WTC11 (cell line): ENCODE results near the gene USP49. TPM values are rescaled to one million over a fixed set of nuclear protein-coding genes. Genes with fewer than 3 reads are reported as not detected.

ENCODE experiments used
- ATAC-seq: fragments of 200-7000 bp; cut with Tn5 transposase; 2 replicates; pipeline ENCODE4 v1.10.0; 2021; ENCODE audit warnings: mild to moderate bottlenecking, moderate library complexity
- CTCF ChIA-PET: fragments of 300-600 bp; sonication (Branson Sonifier 250); formaldehyde crosslinking; loops from one replicate; lab custom pipeline; 2021; ENCODE audit warnings: antibody characterized with exemption; lab: Charles Lee
- POLR2A ChIA-PET: fragments of 350-600 bp; sonication (Branson Sonifier 250); formaldehyde crosslinking; loops from one replicate; lab custom pipeline; 2021; ENCODE audit warnings: antibody characterized with exemption; lab: Charles Lee
- DNase-seq: peaks from one replicate; pipeline ENCODE4 v3.0.0; 2021; ENCODE audit warnings: low spot score
- H3K27ac Mint-ChIP-seq: 2 replicates; pipeline ENCODE4 v1.8.0; 2021; ENCODE audit warnings: mixed read lengths
- H3K27me3 Mint-ChIP-seq: 2 replicates; pipeline ENCODE4 v1.8.0; 2021; ENCODE audit warnings: low read depth, mild to moderate bottlenecking, moderate library complexity, mixed read lengths
- H3K36me3 Mint-ChIP-seq: 2 replicates; pipeline ENCODE4 v1.8.0; 2021; ENCODE audit warnings: mixed read lengths
- H3K4me1 Mint-ChIP-seq: 2 replicates; pipeline ENCODE4 v1.8.0; 2022; ENCODE audit warnings: mixed read lengths
- H3K4me3 Mint-ChIP-seq: 2 replicates; pipeline ENCODE4 v1.8.0; 2021; ENCODE audit warnings: mild to moderate bottlenecking, moderate library complexity, mixed read lengths
- H3K9me3 Mint-ChIP-seq: 2 replicates; pipeline ENCODE4 v1.8.0; 2021; ENCODE audit warnings: mixed read lengths
- FOXJ3 ChIP-seq: sonication (generic); formaldehyde crosslinking; IDR thresholded peaks from 2 replicates; pipeline ENCODE4 v1.9.0; 2021; ENCODE audit warnings: missing genetic modification reagents, mild to moderate bottlenecking, borderline replicate concordance
- FOXP1 ChIP-seq: sonication (generic); formaldehyde crosslinking; IDR thresholded peaks from 2 replicates; pipeline ENCODE4 v1.8.0; 2022; ENCODE audit warnings: missing genetic modification reagents, mild to moderate bottlenecking, moderate library complexity, borderline replicate concordance
- GABPB1 ChIP-seq: sonication (generic); formaldehyde crosslinking; IDR thresholded peaks from 2 replicates; pipeline ENCODE4 v1.8.1; 2023; ENCODE audit warnings: mild to moderate bottlenecking, missing genetic modification reagents
- NFATC4 ChIP-seq: fragments of 250-450 bp; sonication (Bioruptor Pico); IDR thresholded peaks from 2 replicates; pipeline ENCODE4 v1.9.0; 2021; ENCODE audit warnings: mild to moderate bottlenecking
- SMAD3 ChIP-seq: sonication (generic); formaldehyde crosslinking; IDR thresholded peaks from 2 replicates; pipeline ENCODE4 v1.8.0; 2022; ENCODE audit warnings: missing genetic modification reagents, mild to moderate bottlenecking, borderline replicate concordance
- STAT6 ChIP-seq: sonication (generic); formaldehyde crosslinking; conservative IDR thresholded peaks from 2 replicates; pipeline ENCODE4 v1.8.1; 2023; ENCODE audit warnings: mild to moderate bottlenecking, low read depth, missing genetic modification reagents, moderate library complexity
- ZNF121 ChIP-seq: sonication (generic); formaldehyde crosslinking; IDR thresholded peaks from 2 replicates; pipeline ENCODE4 v1.8.0; 2023; ENCODE audit warnings: missing genetic modification reagents
- ZNF281 ChIP-seq: sonication (generic); formaldehyde crosslinking; IDR thresholded peaks from 2 replicates; pipeline ENCODE4 v1.8.0; 2023; ENCODE audit warnings: mild to moderate bottlenecking, missing genetic modification reagents
- ZNF317 ChIP-seq: sonication (generic); formaldehyde crosslinking; IDR thresholded peaks from 2 replicates; pipeline ENCODE4 v1.8.1; 2023; ENCODE audit warnings: low read depth, mild to moderate bottlenecking, moderate library complexity, missing genetic modification reagents, borderline replicate concordance
- ZNF416 ChIP-seq: fragments of 250-450 bp; sonication (Bioruptor Pico); IDR thresholded peaks from 2 replicates; pipeline ENCODE4 v1.9.0; 2021; ENCODE audit warnings: mild to moderate bottlenecking, inconsistent platforms
- ZNF423 ChIP-seq: fragments of 250-450 bp; sonication (Bioruptor Pico); IDR thresholded peaks from 2 replicates; pipeline ENCODE4 v2.1.2; 2022; ENCODE audit warnings: mild to moderate bottlenecking, moderate library complexity
- ZNF425 ChIP-seq: fragments of 250-450 bp; sonication (Bioruptor Pico); conservative IDR thresholded peaks from 2 replicates; pipeline ENCODE4 v1.9.0; 2021; ENCODE audit warnings: mild to moderate bottlenecking
- ZNF512 ChIP-seq: sonication (generic); formaldehyde crosslinking; IDR thresholded peaks from 2 replicates; pipeline ENCODE4 v1.8.1; 2022; ENCODE audit warnings: missing genetic modification reagents, borderline replicate concordance
- ZNF532 ChIP-seq: fragments of 250-450 bp; sonication (Bioruptor Pico); IDR thresholded peaks from 2 replicates; pipeline ENCODE4 v1.9.0; 2021; ENCODE audit warnings: mild to moderate bottlenecking, borderline replicate concordance
- total RNA-seq: library from RNA; stranded (reverse); gene quantifications from 3 replicates; pipeline ENCODE4 v1.2.3, GENCODE V29; 2021

The USP49 gene
- total RNA-seq, 1 experiment from 2014 or later = 18.4 TPM

- ChIA-PET CTCF (no interaction called here), POLR2A (no interaction called here)
- Mint-ChIP-seq H3K9me3 (no peaks in the 10 kb centered on the region), H3K27me3 (no peaks in the 10 kb centered on the region), H3K27ac (no peak overlapping the region), H3K36me3 (peaks cover 19% of the 10 kb centered on the region), H3K4me1 (peaks cover 4% of the 10 kb centered on the region), H3K4me3 (no peak overlapping the region)
- ATAC-seq = no peak
- DNase-seq = no peak
- TF ChIP-seq FOXP1 (CRISPR knock-in tag) = no peak
- TF ChIP-seq ZNF532 (CRISPR knock-in tag) = no peak
- TF ChIP-seq ZNF512 (CRISPR knock-in tag) = no peak
- no peak for TF ChIP-seq NFATC4 (CRISPR knock-in tag)
- no peak for TF ChIP-seq ZNF317 (CRISPR knock-in tag)
- TF ChIP-seq ZNF425 (CRISPR knock-in tag) = no peak
- TF ChIP-seq GABPB1 (CRISPR knock-in tag) = no peak
- TF ChIP-seq ZNF281 (CRISPR knock-in tag) = no peak
- TF ChIP-seq FOXJ3 = no peak
- TF ChIP-seq STAT6 (CRISPR knock-in tag) = no peak
- no peak for TF ChIP-seq ZNF121 (CRISPR knock-in tag)
- no peak for TF ChIP-seq ZNF416 (CRISPR knock-in tag)
- TF ChIP-seq SMAD3 (CRISPR knock-in tag) = no peak
- no peak for TF ChIP-seq ZNF423
These were observed 19.8 kb upstream of the USP49 start for GRCh38 chr6:41914869-41915530.
